Measurements from ENCODE around the gene USP12.

DNA sequence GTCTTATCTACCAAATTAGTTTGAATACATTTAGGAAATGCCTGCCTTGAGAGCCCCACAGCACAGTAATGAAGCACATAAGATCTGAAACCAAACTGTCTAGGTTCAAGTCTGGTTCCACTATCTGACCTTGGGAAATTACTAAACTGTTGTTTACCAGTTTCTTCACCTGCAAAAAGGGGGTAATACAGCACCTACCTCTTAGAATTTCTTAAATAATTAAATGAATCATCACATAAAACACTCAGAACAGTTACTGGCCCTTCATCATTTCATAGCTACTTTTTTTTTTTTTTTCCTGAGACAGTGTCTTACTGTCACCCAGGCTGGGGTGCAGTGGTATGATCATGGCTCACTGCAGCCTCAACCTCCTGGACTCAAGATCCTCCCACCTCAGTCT lies 59.6 kb downstream of the USP12 start:
- TF ChIP-seq CTCF (IDR thresholded peaks at IDR 0.05) = no peak
- TF ChIP-seq JUN (CRISPR knock-in tag; IDR thresholded peaks at IDR 0.05) = no peak
- TF ChIP-seq SP1 (CRISPR knock-in tag; conservative IDR thresholded peaks at IDR 0.05) = no peak
- no peak for TF ChIP-seq ZNF232 (CRISPR knock-in tag; IDR thresholded peaks at IDR 0.05)
- no peak for TF ChIP-seq ZBTB43 (CRISPR knock-in tag; IDR thresholded peaks at IDR 0.05)
- no peak for TF ChIP-seq CREM (CRISPR knock-in tag; IDR thresholded peaks at IDR 0.05)
- TF ChIP-seq E2F1 (CRISPR knock-in tag; IDR thresholded peaks at IDR 0.05) = no peak
- TF ChIP-seq TEAD4 (CRISPR knock-in tag; IDR thresholded peaks at IDR 0.05) = no peak
- TF ChIP-seq NR3C1 (CRISPR knock-in tag; conservative IDR thresholded peaks at IDR 0.05; ENCODE audit: low read depth) = no peak
- TF ChIP-seq, protein P1, sequence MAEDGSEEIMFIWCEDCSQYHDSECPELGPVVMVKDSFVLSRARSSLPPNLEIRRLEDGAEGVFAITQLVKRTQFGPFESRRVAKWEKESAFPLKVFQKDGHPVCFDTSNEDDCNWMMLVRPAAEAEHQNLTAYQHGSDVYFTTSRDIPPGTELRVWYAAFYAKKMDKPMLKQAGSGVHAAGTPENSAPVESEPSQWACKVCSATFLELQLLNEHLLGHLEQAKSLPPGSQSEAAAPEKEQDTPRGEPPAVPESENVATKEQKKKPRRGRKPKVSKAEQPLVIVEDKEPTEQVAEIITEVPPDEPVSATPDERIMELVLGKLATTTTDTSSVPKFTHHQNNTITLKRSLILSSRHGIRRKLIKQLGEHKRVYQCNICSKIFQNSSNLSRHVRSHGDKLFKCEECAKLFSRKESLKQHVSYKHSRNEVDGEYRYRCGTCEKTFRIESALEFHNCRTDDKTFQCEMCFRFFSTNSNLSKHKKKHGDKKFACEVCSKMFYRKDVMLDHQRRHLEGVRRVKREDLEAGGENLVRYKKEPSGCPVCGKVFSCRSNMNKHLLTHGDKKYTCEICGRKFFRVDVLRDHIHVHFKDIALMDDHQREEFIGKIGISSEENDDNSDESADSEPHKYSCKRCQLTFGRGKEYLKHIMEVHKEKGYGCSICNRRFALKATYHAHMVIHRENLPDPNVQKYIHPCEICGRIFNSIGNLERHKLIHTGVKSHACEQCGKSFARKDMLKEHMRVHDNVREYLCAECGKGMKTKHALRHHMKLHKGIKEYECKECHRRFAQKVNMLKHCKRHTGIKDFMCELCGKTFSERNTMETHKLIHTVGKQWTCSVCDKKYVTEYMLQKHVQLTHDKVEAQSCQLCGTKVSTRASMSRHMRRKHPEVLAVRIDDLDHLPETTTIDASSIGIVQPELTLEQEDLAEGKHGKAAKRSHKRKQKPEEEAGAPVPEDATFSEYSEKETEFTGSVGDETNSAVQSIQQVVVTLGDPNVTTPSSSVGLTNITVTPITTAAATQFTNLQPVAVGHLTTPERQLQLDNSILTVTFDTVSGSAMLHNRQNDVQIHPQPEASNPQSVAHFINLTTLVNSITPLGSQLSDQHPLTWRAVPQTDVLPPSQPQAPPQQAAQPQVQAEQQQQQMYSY (CRISPR knock-in tag; IDR thresholded peaks at IDR 0.05) = no peak
- TF ChIP-seq CBFB (CRISPR knock-in tag; IDR thresholded peaks at IDR 0.05; ENCODE audit: low read depth) = no peak
